Loucy (cell line): Measurements from ENCODE around the gene ST7L.

ENCODE experiments used
- EZH2phosphoT487 ChIP-seq: fragments of 200-600 bp; IDR thresholded peaks from 2 replicates; pipeline ENCODE4 v1.6.1; 2018; ENCODE audit warnings: antibody characterized with exemption, mild to moderate bottlenecking, moderate library complexity, borderline replicate concordance
- TF ChIP-seq, protein P1 (sequence below): fragments of 200-600 bp; sonication (generic); conservative IDR thresholded peaks from 2 replicates; pipeline ENCODE4 v1.5.1; 2014; ENCODE audit warnings: mild to moderate bottlenecking, antibody characterized with exemption, low read length

DNA sequence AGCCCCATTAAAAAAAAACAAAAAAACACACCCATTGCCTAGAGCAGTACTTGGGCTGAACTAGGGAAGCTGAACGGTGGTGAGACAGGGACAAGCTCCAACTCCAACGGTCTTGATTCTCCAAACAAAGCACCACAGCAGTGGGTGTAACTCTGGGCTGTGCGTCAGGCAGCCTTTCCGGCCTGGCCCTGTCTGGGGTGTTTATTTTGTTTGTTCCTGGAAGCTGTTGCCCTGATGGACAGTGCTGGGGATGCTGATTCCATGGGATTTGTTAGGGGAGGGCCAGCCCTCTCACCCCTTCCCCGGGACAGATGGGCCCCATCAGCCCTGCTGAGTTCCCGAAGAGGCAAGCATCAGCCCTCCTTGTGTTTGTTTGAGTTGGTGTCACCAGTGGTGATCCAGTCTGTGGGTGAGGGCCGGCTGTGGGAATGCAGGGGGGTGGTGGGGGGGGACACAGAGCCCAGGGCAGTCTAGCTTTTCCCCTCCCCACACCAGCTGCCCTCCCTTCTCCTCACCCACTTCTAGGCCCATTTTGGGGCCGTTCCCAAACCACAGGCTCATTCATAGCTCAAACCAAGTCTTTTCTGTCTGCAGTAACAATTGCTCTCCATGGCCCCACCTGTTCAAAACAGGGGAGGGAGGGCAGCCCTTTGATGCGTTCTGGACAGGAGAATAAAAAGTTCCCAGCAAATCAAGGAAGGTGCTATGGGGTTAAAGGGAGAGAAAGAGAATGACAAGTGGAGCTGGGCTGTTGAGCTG is 105.7 kb downstream of the ST7L start:
- TF ChIP-seq, protein P1, sequence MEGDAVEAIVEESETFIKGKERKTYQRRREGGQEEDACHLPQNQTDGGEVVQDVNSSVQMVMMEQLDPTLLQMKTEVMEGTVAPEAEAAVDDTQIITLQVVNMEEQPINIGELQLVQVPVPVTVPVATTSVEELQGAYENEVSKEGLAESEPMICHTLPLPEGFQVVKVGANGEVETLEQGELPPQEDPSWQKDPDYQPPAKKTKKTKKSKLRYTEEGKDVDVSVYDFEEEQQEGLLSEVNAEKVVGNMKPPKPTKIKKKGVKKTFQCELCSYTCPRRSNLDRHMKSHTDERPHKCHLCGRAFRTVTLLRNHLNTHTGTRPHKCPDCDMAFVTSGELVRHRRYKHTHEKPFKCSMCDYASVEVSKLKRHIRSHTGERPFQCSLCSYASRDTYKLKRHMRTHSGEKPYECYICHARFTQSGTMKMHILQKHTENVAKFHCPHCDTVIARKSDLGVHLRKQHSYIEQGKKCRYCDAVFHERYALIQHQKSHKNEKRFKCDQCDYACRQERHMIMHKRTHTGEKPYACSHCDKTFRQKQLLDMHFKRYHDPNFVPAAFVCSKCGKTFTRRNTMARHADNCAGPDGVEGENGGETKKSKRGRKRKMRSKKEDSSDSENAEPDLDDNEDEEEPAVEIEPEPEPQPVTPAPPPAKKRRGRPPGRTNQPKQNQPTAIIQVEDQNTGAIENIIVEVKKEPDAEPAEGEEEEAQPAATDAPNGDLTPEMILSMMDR: no peak
- TF ChIP-seq EZH2phosphoT487: no peak
